Measurements from ENCODE around the gene APOL4. TPM values are rescaled to one million over a fixed set of nuclear protein-coding genes. Genes with fewer than 3 reads are reported as not detected.
"Not testable (repeated sequence)": the region's sequence is repeated elsewhere in the genome, so short reads cannot be mapped to it uniquely, and the experiment has no call there.

APOL4 gene
- total RNA-seq, 1 donor from 2014 or later: 0.60 TPM

GRCh38 chr22:36191106-36191836, 10.3 kb downstream of the APOL4 start:
- peak; percentile 55 for DNase-seq (ENCODE audit: low spot score)

GRCh38 chr22:36187862-36188261, 13.7 kb downstream of the APOL4 start:
- DNase-seq (ENCODE audit: low spot score): not testable (repeated sequence)
- peak; percentile 20 for ATAC-seq

More at GRCh38 chr22:36191106-36191836, 10.3 kb downstream of the APOL4 start:
- ATAC-seq: peak; percentile 59

GRCh38 chr22:36185828-36186624, 15.6 kb downstream of the APOL4 start:
- ATAC-seq: peak; percentile 54
- DNase-seq (ENCODE audit: low spot score): peak; percentile 40

GRCh38 chr22:36184433-36185025, 17.1 kb downstream of the APOL4 start:
- ATAC-seq (no peak), DNase-seq (ENCODE audit: low spot score) (peak; percentile 45)

GRCh38 chr22:36183446-36183845, 18.2 kb downstream of the APOL4 start:
- DNase-seq (ENCODE audit: low spot score) (peak; percentile 32), ATAC-seq (no peak)

GRCh38 chr22:36182857-36183256, 18.8 kb downstream of the APOL4 start:
- DNase-seq (ENCODE audit: low spot score): peak; percentile 22
- ATAC-seq: no peak

GRCh38 chr22:36182056-36182455, 19.6 kb downstream of the APOL4 start:
- DNase-seq (ENCODE audit: low spot score): peak; percentile 10

GRCh38 chr22:36180928-36181327, 20.7 kb downstream of the APOL4 start:
- ATAC-seq (no peak), DNase-seq (ENCODE audit: low spot score) (no peak)

More at GRCh38 chr22:36182056-36182455, 19.6 kb downstream of the APOL4 start:
- ATAC-seq: no peak

GRCh38 chr22:36180038-36180880, 21.4 kb downstream of the APOL4 start:
- DNase-seq (ENCODE audit: low spot score) (peak; percentile 82), ATAC-seq (peak; percentile 97)

- ATAC-seq (no peak), DNase-seq (ENCODE audit: low spot score) (no peak)
Observed at GRCh38 chr22:36177160-36177559, 24.4 kb downstream of the APOL4 start.

- ATAC-seq: no peak
- DNase-seq (ENCODE audit: low spot score): no peak
Observed at GRCh38 chr22:36175892-36176291, 25.7 kb downstream of the APOL4 start.

- no peak for DNase-seq (ENCODE audit: low spot score)
- ATAC-seq: no peak
Observed at GRCh38 chr22:36171941-36172340, 29.7 kb downstream of the APOL4 start.

- peak; percentile 73 for ATAC-seq
- peak; percentile 89 for DNase-seq (ENCODE audit: low spot score)
Observed at GRCh38 chr22:36166518-36167220, 34.9 kb downstream of the APOL4 start.

GRCh38 chr22:36166086-36166485, 35.5 kb downstream of the APOL4 start:
- ATAC-seq (peak; percentile 52), DNase-seq (ENCODE audit: low spot score) (no peak)

GRCh38 chr22:36165141-36165540, 36.5 kb downstream of the APOL4 start:
- peak; percentile 30 for ATAC-seq
- DNase-seq (ENCODE audit: low spot score): no peak

GRCh38 chr22:36164621-36165020, 37.0 kb downstream of the APOL4 start:
- DNase-seq (ENCODE audit: low spot score): no peak
- peak; percentile 1 for ATAC-seq

GRCh38 chr22:36163497-36163896, 38.1 kb downstream of the APOL4 start:
- peak; percentile 52 for ATAC-seq
- DNase-seq (ENCODE audit: low spot score): no peak

- no peak for DNase-seq (ENCODE audit: low spot score)
- ATAC-seq: peak; percentile 9
Observed at GRCh38 chr22:36162127-36163034, 39.2 kb downstream of the APOL4 start.

- DNase-seq (ENCODE audit: low spot score); ATAC-seq: not testable (repeated sequence)
Observed at GRCh38 chr22:36161793-36162126, 39.8 kb downstream of the APOL4 start.

All from left lobe of liver (tissue), 2 donors.